Urothelium cell line (cell line): Measurements from ENCODE around the gene ALK.

Experiments used
- DNase-seq: peaks from one replicate; pipeline ENCODE4 v3.0.0; 2011; ENCODE audit warnings: low spot score, mixed read lengths
- FAIRE-seq: peaks from 2 replicates; lab custom pipeline; 2011; peaks lifted over from hg19 to GRCh38; lab: Jason Lieb, UNC

ALK gene

GRCh38 chr2:29351248-29351647 is 570.1 kb downstream of the ALK start:
- FAIRE-seq = peak; percentile 32
- no peak for DNase-seq

GRCh38 chr2:29349316-29350030 is 571.9 kb downstream of the ALK start:
- DNase-seq (no peak), FAIRE-seq (peak; percentile 17)

GRCh38 chr2:29347774-29348461 is 573.5 kb downstream of the ALK start:
- no peak for FAIRE-seq
- DNase-seq = no peak

GRCh38 chr2:29345236-29345635 is 576.1 kb downstream of the ALK start:
- DNase-seq (no peak), FAIRE-seq (no peak)

GRCh38 chr2:29343830-29344229 is 577.6 kb downstream of the ALK start:
- no peak for FAIRE-seq
- DNase-seq = no peak

- no peak for DNase-seq
- no peak for FAIRE-seq
Observed at GRCh38 chr2:29336341-29337241, 584.8 kb downstream of the ALK start.

GRCh38 chr2:29335396-29335795 is 586.0 kb downstream of the ALK start:
- DNase-seq (no peak), FAIRE-seq (no peak)

GRCh38 chr2:29334706-29335105 is 586.7 kb downstream of the ALK start:
- DNase-seq = no peak
- no peak for FAIRE-seq

- no peak for FAIRE-seq
- no peak for DNase-seq
Observed at GRCh38 chr2:29332540-29332939, 588.8 kb downstream of the ALK start.

GRCh38 chr2:29329899-29330298 is 591.5 kb downstream of the ALK start:
- DNase-seq = no peak
- no peak for FAIRE-seq

GRCh38 chr2:29326926-29327325 is 594.5 kb downstream of the ALK start:
- no peak for DNase-seq
- FAIRE-seq = no peak

GRCh38 chr2:29325544-29325943 is 595.8 kb downstream of the ALK start:
- DNase-seq (no peak), FAIRE-seq (peak; percentile 63)

GRCh38 chr2:29323961-29324360 is 597.4 kb downstream of the ALK start:
- no peak for DNase-seq
- no peak for FAIRE-seq

- DNase-seq (no peak), FAIRE-seq (no peak)
Observed at GRCh38 chr2:29323301-29323700, 598.1 kb downstream of the ALK start.

- FAIRE-seq = no peak
Observed at GRCh38 chr2:29322011-29322410, 599.4 kb downstream of the ALK start.

GRCh38 chr2:29317801-29318485 is 603.4 kb downstream of the ALK start:
- FAIRE-seq (no peak), DNase-seq (no peak)

More at GRCh38 chr2:29322011-29322410, 599.4 kb downstream of the ALK start:
- no peak for DNase-seq

- no peak for DNase-seq
- FAIRE-seq = no peak
Observed at GRCh38 chr2:29317077-29317517, 604.3 kb downstream of the ALK start.

- peak; percentile 46 for FAIRE-seq
- peak; percentile 82 for DNase-seq
Observed at GRCh38 chr2:29314816-29315571, 606.4 kb downstream of the ALK start.

- no peak for FAIRE-seq
- no peak for DNase-seq
Observed at GRCh38 chr2:29311458-29311857, 609.9 kb downstream of the ALK start.
